Measurements from ENCODE around the gene RALGAPB. TPM values are rescaled to one million over a fixed set of nuclear protein-coding genes. Genes with fewer than 3 reads are reported as not detected.
"Not testable (repeated sequence)": the region's sequence is repeated elsewhere in the genome, so short reads cannot be mapped to it uniquely, and the experiment has no call there.

Gene RALGAPB
- total RNA-seq, 1 experiment from 2014 or later = 20.0 TPM

DNA sequence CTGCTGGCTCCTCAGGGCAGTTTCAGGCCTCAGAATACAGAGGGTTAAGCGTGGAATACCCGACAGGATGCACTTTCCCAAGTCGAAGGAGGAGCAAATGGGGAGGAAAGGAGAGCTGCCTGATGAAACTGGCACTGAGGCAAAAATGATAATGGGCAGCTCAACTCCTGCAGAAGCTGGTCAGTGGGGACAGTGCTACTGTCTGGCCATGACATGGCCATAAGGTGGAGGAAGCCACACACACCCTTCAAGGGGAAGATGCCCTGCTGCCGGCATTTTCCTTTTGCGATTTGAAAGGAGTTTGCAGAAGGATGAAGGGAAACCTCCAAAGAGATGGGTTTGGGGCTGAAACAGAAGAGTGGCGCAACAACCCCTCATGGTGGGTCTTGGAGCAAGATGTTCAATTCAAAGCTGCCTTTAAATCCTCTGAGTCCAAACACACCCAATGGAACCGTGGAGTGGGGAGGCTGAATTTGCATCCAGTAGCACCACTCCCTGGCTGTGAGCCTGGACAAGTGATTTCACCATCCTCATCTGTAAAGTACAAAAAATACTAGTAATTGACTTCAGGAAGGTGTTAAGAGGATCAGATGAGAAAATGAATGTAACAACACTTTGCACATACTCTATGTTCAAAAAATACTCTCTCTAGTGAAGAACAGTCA is 111.6 kb downstream of the RALGAPB start:
- no peak for DNase-seq (ENCODE audit: low spot score)

DNA sequence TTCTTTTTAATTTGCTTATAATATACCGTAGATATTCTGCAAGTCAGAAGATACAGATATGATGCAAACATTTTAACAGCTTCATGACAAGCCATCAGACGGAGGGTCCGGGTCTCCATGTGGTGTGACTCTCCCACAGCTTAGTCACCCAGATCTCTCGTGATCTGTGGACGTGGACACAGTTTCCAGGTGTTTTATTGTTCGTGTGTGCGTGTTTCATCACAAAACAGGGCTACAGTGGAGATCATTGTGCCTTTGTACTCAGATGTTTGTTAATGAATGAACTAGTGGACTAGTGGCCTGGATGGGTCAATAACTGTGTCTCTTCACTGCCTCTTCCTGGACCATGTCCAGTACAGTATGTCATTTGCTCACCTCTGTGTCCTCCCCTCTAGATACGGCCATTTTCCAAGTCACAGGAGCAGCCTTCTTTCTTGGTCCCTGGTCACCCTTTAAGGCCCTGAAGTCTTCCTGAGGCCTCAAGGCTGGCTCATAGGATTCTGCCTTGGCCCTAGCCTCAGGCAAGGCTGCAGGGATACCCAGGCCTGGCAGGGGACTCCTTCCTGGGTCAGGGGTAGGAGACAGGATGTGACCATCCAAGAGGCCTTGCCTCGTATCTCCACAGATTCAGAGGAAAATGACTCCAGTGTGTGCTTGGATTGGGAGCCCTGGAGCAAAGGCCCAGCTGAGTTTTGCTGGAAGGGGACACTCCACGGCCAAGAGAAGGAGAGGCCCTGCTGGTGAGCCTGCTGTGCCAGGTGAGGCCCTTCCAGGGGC is 112.9 kb downstream of the RALGAPB start:
- DNase-seq (ENCODE audit: low spot score) = no peak

DNA sequence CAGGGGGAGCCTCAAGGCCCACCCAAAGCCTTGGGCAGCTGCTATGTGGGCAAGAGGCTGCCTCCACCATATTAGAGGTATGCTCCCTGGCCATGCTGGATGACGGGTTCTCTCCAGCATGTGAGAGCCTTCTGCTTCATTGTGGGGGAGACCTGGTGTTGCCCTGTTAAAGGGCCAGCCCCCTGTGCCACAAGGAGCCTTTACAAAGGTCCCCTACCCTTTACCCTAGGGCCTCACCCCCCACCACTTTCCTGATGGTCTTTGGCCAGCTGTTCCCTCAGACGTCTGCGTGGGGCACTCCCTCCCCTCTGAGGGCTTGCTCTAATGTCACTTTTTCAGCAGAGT is 113.5 kb downstream of the RALGAPB start:
- no peak for DNase-seq (ENCODE audit: low spot score)

DNA sequence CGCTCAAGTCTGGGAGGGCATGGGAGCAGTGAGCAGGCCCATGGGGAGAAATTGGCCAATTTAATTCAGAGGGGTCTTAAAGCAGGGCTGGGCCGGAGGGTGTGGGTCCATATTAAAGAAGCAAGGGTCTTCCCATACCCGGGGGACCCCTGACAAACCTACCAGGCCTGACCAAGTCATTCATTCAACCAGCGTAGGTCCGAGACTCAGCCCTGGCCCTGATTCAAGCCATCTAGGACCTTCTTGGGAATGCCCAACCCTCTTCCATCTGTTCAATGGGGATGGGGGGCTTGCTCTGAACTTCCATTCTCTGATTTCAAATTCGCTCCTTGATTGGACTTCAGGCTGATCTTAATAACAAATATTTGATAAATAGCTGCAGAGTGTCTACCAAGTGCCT is 115.7 kb downstream of the RALGAPB start:
- DNase-seq (ENCODE audit: low spot score) = no peak

DNA sequence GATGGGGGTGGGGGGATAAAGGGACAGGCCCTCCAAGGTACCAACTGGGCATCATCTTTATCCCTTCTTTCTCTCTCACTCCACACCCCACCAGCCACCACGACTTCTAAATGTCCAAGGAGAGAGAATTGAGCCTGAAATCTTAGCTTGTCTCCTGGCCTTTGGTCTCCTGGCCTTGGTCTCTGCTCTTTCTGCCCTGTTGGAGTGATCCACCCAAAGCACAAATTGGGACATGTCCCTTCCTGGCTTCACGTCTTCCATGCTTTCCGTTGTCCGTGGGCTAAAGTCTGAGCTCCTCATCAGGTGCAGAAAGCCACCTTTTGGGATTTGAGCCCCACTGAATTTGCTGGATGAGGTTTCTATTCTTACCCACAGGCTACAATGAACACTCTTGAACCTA is 116.7 kb downstream of the RALGAPB start:
- DNase-seq (ENCODE audit: low spot score) = no peak

DNA sequence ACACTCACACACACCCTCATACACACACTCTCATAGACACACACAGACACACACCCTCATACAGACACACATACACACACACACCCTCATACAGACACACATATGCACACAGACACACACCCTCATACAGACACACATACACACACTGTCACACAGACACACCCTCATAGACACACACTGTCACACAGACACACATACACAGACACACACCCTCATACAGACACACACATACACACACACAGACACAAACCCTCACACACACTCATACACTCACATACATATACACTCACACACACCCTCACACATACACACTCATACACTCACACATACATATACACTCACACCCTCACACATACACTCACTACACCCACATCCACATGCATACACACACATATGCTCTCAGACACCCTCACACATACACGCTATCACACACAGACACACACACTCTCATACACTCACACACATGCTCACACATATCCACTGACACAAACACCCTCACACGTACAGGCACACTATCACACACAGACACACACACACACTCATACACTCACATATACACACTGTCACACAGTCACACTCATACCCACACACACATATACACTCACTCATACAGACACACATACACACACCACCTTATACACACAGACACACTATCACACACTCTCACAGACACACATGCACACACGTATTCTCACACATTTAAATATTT is 117.5 kb downstream of the RALGAPB start:
- DNase-seq (ENCODE audit: low spot score) = no peak

DNA sequence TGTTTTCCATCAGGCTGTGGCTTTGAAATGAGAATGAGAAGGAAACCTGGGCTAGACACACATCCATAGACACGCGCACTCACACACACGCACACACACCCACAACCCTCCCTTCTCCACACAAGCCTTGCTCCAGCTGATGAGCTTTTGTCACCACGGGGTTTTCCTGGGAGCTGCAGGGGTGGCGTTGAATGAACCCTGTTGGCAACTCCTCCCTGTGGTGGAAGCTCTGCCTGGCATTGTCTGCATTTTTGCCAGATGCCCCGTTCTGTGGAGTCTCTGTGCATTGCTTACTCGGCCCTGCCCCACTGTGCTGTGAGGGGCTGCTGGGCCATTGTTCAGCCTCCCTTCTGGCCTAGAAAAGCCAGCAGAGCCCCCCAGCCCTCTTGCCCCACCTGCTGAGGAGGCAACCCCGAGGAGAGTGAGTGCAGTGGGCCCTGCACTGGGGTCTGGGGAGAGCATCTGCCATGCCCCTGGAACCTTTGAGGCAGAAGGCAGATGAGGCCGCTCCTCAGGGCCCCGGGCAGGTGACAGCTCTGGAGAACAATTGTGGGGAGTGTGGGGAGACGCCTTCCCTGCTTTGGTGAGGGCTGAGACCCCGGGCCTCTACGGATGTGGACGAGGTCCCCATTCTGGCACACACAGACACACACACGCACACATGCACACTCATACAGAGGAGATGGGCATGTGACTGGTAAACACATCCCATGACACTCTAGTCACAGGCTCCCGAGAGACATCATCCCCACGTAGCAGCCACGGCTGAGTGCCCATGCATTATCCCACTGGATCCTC is 118.2 kb downstream of the RALGAPB start:
- peak; percentile 63 for DNase-seq (ENCODE audit: low spot score)

DNA sequence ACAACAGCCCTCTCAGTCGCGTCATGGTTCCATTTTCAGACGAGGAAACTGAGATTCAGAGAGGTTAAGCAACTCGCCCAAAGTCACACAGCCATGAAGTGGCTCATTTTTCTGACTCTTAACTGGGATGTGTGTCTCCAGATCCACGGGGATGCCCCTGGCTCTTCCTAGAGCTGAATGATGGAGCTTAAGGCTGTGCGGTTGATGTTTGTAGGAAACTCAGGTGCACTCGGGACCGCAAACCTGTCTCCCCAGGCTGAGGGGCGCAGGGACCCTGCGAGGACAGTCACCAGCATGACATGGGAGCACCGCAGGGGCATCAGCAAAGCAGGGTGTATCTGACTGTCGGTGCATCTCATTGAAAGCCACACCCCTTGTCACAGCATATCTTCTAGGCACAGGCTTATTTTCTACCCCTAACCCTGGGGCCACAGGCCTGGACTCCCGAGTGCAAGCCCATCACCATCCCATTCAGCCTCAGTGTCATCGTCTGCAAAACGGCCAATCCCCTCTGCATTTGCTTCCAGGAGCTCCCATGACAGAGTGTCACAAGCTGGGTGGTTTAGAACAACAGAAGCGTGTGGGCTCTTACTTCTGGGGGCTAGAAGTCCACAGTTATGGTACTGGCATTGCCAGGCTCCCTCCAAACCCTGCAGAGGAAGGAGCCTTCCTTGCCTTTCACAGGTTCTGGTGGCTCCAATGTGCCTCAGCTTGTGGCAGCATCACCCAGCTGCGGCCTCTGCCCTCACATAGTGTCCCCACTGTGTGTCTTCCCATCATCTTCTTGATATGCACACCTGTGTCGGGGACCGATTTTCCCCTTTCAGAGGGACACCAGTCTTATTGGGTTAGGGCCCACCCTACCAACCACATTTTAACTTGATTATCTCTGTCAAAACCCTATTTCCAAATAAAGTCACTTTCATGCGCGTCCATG is 119.1 kb downstream of the RALGAPB start:
- DNase-seq (ENCODE audit: low spot score) = no peak

DNA sequence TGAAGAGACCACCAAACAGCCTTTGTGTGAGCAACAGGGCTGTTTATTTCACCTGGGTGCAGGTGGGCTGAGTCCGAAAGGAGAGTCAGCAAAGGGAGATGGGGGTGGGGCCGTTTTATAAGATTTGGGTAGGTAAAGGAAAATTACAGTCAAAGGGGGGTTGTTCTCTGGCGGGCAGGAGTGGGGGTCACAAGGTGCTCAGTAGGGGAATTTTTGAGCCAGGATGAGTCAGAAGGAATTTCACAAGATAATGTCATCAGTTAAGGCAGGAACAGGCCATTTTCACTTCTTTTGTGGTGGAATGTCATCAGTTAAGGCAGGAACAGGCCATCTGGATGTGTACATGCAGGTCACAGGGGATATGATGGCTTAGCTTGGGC is 119.8 kb downstream of the RALGAPB start:
- peak; percentile 57 for DNase-seq (ENCODE audit: low spot score)

DNA sequence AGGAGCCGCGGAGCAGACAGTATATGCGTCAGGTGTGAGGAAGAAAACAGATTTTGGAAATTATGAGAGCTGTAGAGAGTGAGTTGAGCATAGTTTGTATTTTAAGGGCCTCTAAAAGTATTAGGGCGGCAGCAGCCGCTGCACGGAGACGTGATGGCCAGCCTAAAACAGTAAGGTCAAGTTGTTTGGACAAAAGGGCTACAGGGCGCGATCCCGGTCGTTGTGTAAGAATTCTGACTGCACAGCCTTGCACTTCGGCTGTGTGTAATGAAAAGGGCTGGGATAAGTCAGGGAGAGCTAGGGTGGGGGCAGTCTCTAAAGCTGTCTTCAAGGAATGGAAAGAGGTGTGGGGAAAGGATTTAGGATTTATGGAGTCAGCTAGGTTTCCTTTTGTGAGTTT is 121.6 kb downstream of the RALGAPB start:
- DNase-seq (ENCODE audit: low spot score) = not testable (repeated sequence)

DNA sequence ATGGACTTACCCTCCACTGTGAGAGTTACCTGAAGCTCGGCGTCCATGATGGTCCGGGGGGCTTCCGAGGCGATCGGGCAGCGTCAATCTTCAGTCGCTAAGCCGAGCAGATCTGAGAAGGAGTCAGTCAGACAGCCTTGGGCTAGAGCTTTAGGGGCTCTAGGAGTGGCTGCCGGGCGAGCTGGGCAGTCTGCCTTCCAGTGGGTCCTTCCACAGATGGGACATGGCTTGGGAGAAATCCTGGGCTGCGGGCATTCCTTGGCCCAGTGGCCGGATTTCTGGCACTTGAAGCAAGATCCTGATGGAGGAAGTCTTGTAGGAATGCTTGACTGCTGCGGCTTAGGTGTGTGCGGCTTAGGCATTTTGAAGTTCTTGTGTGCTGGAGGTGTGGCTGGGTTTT is 123.2 kb downstream of the RALGAPB start:
- not testable (repeated sequence) for DNase-seq (ENCODE audit: low spot score)

DNA sequence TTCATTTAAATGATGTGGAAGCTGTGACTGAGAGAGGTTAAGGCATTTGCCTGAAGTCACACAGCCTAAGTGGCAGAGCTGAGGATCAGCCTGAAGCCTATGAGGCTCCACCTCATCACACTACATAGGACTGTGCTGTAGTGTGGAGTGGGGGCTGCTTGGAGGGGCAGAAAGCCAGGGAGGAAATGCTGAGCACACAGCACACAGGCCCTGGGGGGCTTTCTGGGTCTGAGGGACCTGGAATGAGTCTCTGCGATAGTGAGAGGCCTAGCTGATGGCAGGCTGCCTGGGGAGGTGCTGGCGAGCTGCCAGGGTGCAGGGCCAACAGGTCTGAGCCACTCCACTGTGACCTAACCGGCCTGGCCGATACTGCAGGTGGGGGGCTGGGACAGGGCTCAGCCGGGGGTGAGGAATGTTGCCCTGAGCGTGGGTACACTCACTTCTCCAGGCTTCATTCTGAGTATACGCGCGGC is 126.8 kb downstream of the RALGAPB start:
- DNase-seq (ENCODE audit: low spot score) = peak; percentile 26

DNA sequence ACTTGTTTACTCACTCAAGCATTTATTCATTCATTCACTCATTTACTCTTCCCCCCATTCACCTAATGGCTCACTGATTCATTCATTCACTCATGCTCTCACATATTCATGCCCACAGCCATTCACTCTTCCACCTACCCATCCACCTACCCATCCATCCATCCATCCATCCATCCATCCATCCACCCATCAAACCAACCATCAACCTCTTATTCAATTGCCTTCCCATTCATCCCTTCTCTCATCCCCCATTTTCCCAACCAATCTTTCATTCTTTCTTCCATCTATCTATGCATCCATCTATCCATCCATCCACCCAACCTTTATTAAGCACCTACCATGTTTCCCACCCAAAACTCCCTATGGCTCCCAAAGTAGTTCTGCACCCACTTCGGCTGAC is 127.4 kb downstream of the RALGAPB start:
- no peak for DNase-seq (ENCODE audit: low spot score)

DNA sequence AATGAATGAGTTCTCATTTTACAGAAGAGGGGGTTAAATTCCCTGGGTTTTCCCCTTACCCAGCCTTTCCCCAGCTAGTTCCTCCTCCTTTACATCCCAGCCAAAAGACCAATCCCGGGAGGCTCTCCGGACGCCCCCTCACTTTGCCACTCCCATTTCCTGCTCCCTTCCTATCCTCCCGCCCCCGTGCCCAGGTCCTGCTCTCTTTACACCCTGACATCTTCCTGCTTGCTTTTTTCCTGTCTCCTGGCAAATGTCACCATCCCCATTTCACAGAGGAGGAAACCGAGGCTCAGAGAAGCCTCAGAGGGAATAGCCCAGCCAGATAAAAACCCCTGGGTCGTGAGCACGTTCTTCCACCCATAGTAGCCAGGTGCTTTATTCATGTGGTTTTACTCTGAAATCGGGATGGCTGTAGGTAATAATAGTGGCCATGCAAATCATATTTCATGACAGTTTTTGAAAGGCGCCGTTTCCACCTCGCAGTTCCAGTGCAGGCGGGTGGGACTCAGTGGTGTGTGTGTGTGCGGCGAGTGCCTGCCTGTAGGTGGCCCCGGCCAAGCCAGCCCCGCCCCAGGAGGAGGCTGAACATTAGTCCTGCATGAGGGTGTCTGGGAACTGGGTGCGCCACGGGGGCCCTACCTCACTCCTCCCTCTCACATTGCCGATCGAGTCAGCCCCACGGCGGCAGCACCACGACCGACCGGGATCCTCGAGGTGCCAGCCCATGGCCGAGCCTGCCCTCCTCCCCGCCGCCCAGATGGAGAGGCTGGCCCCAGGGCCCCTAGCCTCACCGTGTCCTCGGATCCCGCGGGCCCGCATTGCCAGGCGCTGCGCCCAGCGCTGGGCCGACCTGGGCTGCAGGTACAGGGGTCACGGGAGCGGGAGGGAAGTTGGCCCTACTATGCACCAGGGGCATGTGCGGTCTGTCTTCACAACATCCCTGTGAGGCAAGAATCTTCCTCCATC is 128.9 kb downstream of the RALGAPB start, which contains the start of gene ARHGAP40:
ARHGAP40 (plus strand) TSS at position 594 of the 969 bp plus-strand sequence.
- DNase-seq (ENCODE audit: low spot score) = no peak

DNA sequence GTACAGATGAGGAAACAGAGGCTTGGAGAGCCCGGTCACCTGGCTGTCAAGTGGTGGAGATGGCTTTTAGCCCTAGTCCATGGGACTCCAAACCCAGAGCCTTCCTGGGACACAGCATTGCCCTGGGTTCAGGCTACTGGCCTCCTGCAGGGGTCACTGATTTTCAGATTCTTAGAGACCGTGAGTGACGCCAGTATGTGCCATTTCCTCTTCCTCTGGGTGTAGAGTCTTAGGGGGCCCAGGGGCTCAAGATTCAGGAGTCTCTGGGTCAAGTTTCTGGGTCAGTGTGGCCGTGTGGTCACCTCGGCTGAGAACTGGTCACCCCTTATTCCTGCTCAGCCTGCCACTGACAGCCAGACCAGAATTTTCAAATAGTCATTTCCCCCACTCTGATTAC is 129.5 kb downstream of the RALGAPB start:
- no peak for DNase-seq (ENCODE audit: low spot score)

DNA sequence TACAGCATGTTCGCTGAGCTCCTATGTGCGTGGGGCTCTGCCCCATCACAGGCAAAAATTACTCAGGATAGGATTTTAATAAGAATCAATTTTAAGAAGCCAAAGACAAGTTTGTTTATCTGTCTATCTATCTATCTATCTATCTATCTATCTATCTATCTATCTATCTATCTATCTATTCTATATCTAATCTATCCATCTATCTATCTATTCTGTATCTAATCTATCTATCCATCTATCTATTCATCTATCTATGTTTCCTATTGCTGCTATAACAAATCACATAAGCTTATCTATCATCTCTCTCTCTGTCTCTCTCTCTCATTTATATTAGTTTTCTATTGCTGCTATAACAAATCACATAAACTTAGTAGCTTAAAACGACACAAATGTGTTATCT is 130.6 kb downstream of the RALGAPB start:
- DNase-seq (ENCODE audit: low spot score) = no peak

DNA sequence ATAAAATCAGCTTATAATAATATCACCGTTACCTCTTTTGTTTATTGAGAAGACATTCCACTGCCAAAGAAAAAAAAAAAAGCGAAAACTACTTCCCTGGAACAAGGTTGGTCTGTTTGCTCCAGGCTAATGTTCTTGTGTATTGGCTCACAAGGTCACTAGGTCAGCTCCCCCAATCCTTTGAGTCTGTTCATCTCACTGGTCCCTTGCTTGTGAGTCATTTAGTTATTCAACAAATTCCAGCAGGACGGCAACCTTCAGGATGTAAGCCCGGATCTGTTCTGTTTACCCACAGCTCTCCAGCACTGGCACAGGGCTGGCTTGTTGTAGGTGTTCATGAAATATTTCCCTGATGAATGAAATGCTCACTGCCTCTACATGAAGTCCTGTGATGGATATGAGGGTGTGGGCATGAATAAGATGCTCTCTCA is 132.2 kb downstream of the RALGAPB start:
- DNase-seq (ENCODE audit: low spot score) = peak; percentile 80

DNA sequence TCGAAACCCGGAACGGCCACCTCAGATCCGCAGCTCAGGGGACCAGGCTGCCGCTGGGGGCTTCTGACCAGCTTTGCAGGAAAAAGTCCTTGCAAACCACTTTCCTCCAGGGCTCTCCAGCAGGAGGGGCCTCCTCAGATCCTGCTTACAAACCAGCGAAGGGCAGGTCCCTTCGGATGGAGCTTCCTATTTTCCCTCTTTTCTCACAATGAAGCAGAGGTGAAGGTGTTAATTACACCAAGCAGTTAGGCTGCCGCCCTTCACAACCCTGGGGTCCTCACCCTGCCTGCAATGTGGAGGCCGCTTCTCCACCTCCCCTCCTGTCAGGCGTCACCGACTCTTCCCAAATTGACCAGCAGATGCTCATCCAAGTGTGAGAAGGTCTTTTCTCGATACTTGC is 134.7 kb downstream of the RALGAPB start:
- no peak for DNase-seq (ENCODE audit: low spot score)

DNA sequence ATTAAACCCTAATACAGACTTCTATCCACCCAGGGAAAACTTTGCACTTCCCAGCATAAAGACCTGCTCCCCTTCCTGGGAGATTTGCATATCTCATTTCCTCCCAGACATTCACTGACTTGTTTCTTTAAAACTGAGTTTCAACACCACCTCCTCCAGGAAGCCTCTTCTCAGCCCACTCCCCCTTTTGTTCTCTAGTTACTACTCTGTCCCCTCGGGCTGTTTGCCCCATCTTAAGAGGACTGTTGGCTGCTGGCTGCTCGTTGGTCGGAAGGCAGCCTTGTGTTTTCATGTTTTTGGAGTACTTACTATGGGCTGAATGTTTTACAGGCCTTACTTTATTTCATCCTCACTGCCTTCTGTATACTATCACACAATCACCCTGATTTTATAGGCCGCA is 135.5 kb downstream of the RALGAPB start:
- DNase-seq (ENCODE audit: low spot score) = no peak

DNA sequence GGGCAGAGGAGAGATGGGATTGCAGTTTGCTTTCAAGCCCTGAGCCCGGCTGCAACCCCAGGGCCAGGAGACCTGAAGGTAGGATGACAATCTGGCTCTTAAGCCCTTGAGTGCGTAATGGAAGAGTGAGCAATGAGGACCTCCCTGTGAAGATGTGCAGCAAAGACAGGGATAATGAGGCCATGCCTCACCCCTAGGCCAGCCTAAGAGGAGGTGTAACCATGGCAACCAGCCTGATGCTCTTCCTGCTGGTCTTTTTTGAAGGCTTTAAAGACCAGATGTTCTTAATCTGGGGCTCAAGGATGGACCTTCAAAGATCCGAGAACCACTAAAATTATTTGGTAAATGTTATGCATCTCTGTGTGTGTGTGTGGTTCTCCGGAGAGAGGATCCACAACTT is 137.2 kb downstream of the RALGAPB start:
- DNase-seq (ENCODE audit: low spot score) = no peak

Measured in A172 (cell line).